ENCODE results near the gene RRP8. TPM values are rescaled to one million over a fixed set of nuclear protein-coding genes. Genes with fewer than 3 reads are reported as not detected.

RRP8 gene
- 27.5 to 36.0 TPM (median 32.8 TPM) in 5 replicates for total RNA-seq (2022; extraction: Qiagen RNA extraction; ENCODE audit: low read depth)

DNA sequence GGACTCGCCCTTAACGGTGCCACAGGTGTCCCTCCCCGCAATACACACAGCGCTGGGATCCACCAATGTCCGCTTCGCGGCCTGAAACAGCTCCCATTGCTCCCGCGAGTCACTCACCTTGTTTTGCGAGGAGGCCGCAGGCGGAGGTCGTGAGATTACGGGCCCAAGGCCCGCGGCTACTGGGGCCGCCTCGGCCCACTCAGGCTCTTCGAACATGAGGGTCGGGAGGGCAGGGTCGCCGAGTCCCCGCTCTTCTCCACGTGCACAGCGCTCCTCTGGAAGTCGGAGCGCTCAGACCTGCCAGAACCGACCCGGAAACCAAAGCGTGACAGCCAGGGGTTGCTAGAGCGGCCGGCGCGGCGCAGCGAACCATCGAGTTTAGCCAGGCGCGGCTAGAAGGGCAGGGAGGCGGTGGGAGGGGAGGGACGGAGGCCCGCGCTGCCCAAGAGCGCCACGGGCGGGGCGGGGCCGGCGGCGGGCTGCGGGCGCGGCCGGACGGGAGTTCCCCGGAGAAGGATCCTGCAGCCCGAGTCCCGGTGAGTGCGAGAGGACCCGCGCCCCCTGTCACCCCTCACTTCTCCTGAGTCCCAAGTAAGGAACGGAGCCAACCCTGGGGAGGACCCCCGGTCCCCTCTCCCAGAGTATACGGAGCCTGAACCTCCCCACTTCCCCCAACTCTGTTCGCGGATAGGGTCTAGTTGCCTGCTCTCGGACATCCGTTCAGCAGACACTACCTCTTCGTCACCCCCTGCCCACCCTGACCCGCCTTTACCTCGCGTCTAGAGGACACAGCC lies at the start of gene RRP8, which contains the start of gene ILK:
Gene RRP8 (minus strand): TSS at position 330 of the 794 bp plus-strand sequence. CDS start 114 bp downstream, at position 216.
Gene ILK (plus strand): TSS at position 488 of the 794 bp plus-strand sequence. CDS start 498 bp downstream, outside the sequence.

GRCh38 chr11:6619004-6619745 lies 15.8 kb upstream of the RRP8 start, which contains the start of gene TPP1:
Gene TPP1, minus strand, starts transcription at chr11:6619422. Its CDS starts 22 bp downstream, at chr11:6619400.

DNA sequence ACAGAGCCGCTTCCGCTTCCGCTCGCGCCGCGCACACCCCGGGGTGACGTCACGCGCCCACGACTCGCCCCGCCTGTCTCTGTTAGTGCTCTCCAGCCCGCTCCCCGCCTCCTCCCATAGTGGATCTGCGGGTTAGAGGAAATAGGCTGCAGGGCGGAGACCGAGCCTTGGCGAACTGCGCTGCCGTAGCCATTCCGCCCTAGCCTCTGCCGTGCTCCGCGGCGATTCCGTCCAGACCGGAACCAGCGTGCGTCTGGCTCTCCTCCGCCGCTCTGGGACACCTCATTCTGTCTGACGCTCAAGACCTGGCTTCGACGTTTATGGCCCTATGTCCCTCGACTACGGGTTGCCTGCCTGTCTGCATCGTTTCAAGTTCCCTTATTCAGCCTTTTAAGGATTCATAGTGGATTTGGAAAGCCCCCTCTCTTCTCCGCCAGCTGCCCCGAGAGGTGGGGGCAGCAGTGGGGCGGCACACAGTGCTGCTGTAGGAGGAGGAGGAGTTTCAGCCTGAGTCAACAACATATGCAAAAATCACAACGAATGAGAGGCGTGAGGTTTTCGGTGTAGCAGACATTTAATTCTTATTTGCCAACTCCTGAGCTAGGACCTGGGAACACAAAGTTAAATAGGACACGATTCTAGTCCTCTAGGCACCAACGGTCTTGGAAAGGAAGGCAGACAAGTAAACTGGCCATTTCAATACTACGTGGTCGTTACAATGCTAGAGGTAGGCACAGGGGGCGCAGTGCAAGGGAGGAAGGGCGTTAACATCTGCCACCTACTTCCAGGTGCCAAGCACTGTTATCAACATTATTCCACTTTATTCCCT lies 9.0 kb upstream of the RRP8 start, which contains the start of gene TAF10:
Gene TAF10 (minus strand): TSS at position 4 of the 829 bp plus-strand sequence. CDS start 27 bp downstream, outside the sequence.

Other genes with a start within 250 kb of the RRP8 start
- gene SMPD1, start 213.1 kb downstream of the RRP8 start, total RNA-seq (2022; extraction: Qiagen RNA extraction; ENCODE audit: low read depth): 9.9 to 12.3 TPM (median 11.3 TPM) in 5 replicates
- gene APBB1, start 184.5 kb downstream of the RRP8 start, total RNA-seq (2022; extraction: Qiagen RNA extraction; ENCODE audit: low read depth): 18.1 to 23.2 TPM (median 18.6 TPM) in 5 replicates
- gene HPX, start 162.6 kb downstream of the RRP8 start, total RNA-seq (2022; extraction: Qiagen RNA extraction; ENCODE audit: low read depth): 0.31 to 0.65 TPM (median 0.55 TPM) in 5 replicates
- 13.6 to 20.7 TPM (median 17.7 TPM) in 5 replicates for gene TRIM3, start 129.7 kb downstream of the RRP8 start, total RNA-seq (2022; extraction: Qiagen RNA extraction; ENCODE audit: low read depth)
- 55.9 to 64.6 TPM (median 58.3 TPM) in 5 replicates for gene ARFIP2, start 122.3 kb downstream of the RRP8 start, total RNA-seq (2022; extraction: Qiagen RNA extraction; ENCODE audit: low read depth)
- 26.4 to 35.2 TPM (median 33.0 TPM) in 5 replicates for gene TIMM10B, start 122.1 kb downstream of the RRP8 start, total RNA-seq (2022; extraction: Qiagen RNA extraction; ENCODE audit: low read depth)
- 2.6 to 3.8 TPM (median 3.3 TPM) in 5 replicates for gene DNHD1, start 106.3 kb downstream of the RRP8 start, total RNA-seq (2022; extraction: Qiagen RNA extraction; ENCODE audit: low read depth)
- 100.0 to 124 TPM (median 120 TPM) in 5 replicates for gene ILK, start 158 bp upstream of the RRP8 start, total RNA-seq (2022; extraction: Qiagen RNA extraction; ENCODE audit: low read depth)
- gene TAF10, start 8.6 kb upstream of the RRP8 start, total RNA-seq (2022; extraction: Qiagen RNA extraction; ENCODE audit: low read depth): 164 to 262 TPM (median 213 TPM) in 5 replicates
- 41.5 to 52.4 TPM (median 46.7 TPM) in 5 replicates for gene TPP1, start 15.8 kb upstream of the RRP8 start, total RNA-seq (2022; extraction: Qiagen RNA extraction; ENCODE audit: low read depth)
- 0.09 to 0.14 TPM (median 0.11 TPM) in 5 replicates for gene DCHS1, start 52.2 kb upstream of the RRP8 start, total RNA-seq (2022; extraction: Qiagen RNA extraction; ENCODE audit: low read depth)
- gene MRPL17, start 79.7 kb upstream of the RRP8 start, total RNA-seq (2022; extraction: Qiagen RNA extraction; ENCODE audit: low read depth): 94.0 to 119 TPM (median 109 TPM) in 5 replicates
- 0.01 to 0.13 TPM in 2 of 5 replicates, not detected in the others for gene OR2AG2, start 168.4 kb upstream of the RRP8 start, total RNA-seq (2022; extraction: Qiagen RNA extraction; ENCODE audit: low read depth)
- not detected in 5 replicates for gene OR2AG1, start 179.4 kb upstream of the RRP8 start, total RNA-seq (2022; extraction: Qiagen RNA extraction; ENCODE audit: low read depth)
- not detected in 5 replicates for gene OR6A2, start 196.1 kb upstream of the RRP8 start, total RNA-seq (2022; extraction: Qiagen RNA extraction; ENCODE audit: low read depth)
- not detected in 5 replicates for gene OR10A5, start 242.1 kb upstream of the RRP8 start, total RNA-seq (2022; extraction: Qiagen RNA extraction; ENCODE audit: low read depth)